HCEC 1CT (cell line): ENCODE data around the gene GREB1L.
"Not testable (repeated sequence)": the region's sequence is repeated elsewhere in the genome, so short reads cannot be mapped to it uniquely, and the experiment has no call there.

ENCODE experiments used
- DNase-seq: peaks from one replicate; pipeline ENCODE4 v3.0.0-alpha.2; 2017

Gene GREB1L

DNA sequence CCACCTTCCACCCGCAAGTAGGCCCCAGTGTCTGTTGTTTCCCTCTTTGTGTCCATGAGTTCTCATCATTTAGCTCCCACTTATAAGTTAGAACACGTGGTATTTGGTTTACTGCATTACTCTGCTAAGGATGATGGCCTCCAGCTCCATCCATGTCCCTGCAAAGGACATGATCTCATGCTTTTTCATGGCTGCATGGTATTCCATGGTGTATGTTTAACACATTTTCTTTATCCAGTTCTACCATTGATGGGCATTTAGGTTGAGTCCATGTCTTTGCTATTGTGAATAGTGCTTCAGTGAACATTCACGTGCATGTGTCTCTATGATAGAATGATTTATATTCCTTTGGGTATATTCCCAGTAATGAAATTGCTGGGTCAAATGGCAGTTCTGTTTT is 69.9 kb downstream of the GREB1L start:
- not testable (repeated sequence) for DNase-seq

GRCh38 chr18:21313576-21313975 is 71.5 kb downstream of the GREB1L start:
- DNase-seq: no peak

DNA sequence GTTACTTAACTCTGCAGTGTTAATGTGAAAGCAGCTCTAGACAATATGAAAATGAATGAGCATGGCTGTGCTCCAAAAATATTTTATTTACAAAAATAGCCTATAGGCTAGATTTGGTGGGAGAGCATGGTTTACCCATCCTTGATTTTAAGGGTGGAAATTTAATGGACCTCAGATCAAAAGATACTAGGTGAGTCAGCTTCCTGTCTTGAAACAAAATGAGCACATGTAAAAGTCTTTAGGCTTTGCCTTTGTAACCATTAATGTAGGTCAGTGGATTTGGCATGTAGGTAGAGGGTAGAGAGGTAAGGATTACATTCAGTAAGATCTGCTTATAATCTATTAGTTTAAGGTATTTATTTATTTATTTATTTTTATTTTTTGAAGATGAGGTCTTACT is 72.7 kb downstream of the GREB1L start:
- DNase-seq: no peak

DNA sequence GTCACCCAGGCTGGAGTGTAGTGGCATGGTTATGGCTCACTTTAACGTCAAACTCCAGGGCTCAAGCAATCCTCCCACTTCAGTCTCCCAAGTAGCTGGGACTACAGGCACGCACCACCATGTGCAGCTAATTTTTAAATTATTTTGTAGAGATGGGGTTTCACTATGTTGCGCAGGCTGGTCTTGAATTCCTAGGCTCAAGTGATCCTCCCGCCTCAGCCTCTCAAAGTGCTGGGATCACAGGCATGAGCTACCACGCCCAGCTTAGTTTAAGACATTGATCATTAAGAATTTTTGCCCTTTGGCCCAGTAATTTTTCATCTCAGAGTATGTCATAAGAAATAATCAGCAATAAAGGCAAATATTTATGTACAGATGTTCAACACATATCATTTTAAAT is 73.1 kb downstream of the GREB1L start:
- DNase-seq: not testable (repeated sequence)

DNA sequence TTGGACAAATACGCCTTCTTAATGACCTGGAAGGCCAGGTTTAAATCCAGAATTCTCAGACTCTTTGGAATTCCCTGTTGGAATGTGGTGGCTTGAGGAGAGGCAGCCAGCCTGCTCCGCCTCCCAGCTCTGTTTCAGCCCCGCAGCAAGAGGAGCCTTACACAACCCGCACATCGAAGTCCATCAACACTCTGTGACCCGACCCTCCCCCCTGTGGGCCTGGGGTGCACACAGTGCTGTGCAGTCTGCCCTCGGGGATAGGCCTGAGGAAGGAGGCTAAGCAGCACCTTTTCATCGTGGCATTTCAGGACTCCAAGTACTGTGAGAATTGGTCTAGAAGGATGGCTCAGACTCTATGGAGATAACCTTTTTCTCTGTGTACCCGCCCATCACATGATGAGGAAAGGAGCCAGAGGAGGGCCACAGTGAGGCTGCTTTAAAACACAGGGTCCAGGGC is 73.7 kb downstream of the GREB1L start:
- no peak for DNase-seq

DNA sequence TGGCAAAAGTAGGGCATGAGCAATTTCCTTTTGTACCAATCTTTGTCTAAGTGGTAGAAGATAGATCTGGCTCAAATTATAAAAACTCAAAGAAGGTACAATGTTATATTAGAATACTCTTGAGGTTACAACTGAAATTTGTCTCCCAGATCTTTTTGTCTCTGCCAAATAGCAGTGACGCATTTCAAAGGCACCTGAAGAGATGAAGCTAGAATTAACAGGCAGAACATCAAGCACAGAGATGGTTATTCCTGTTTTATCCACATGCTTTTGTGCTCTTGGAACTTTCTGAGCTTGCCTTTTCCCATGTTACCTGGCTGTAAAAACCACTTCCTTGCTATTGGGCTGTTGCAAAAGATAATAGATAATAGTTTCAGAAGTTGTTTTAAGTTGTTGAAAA is 74.3 kb downstream of the GREB1L start:
- DNase-seq: no peak

GRCh38 chr18:21321711-21322110 is 79.7 kb downstream of the GREB1L start:
- DNase-seq: no peak

DNA sequence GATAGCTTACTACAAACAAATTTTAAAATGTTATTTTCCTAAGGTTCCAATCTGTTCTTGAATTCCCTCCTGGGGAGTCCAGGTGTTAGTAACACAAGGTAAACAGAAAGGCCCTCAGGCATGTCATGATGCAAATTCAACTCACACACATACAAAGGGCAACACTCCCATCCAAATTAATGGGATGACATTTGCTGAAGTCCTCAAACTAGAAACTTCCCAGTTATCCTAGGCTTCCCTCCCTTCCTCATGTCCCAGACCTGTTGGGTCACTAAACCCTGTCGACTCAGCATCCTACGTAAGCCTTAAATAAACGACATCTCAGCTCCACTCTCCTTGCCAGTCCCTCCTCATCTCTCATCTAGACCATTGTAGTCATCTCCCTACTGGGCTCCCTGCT is 85.1 kb downstream of the GREB1L start:
- no peak for DNase-seq

DNA sequence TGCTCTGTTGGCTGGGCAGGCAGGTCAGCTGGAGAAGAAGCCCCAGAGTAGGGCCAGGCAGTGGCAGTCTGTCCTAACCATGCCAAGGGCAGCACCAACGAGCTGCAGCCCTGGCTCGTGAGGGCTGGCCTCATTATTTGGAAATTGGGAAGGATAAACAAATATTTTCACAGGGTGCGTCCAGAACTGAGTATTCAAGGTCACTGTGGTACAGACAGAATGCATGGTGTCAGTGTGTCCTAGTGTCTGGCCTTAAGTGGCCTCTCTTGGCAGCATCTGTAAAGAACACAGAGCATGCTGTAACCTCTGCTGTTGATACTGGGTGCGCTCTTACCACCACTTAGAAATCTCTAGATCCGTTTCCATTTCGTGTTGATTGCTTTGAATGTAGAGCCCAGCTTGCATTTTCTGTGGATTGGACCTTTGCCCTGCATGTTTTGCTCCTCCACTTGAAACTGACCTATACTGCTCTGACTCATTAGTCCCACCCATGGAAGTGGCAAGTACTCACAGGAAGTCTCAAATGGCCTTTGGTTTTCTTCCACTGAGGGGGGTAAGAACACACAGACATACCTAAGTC is 88.2 kb downstream of the GREB1L start:
- peak; percentile 77 for DNase-seq

DNA sequence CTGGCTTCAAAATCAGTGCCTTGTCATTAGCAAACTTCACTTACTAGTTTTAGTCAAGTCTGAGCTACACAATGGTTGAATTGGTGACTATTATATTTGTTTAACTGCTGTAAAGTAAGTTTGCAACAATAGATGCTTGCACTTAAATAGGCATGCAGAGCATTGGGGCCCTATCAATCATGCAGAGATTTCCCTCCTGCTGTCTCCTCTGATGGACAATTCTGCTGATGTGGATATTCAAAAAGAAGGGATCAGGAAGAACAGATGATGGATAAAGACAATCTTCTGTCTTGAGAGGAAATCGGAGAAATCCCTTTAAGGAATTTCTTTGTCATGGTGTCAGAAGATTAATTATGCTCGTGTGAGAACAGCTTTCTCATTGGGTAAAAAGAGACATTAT is 89.0 kb downstream of the GREB1L start:
- DNase-seq: no peak

GRCh38 chr18:21335927-21336488 is 94.0 kb downstream of the GREB1L start:
- no peak for DNase-seq

- no peak for DNase-seq
Measured at GRCh38 chr18:21336846-21337245, 94.8 kb downstream of the GREB1L start.

- DNase-seq: peak; percentile 13
Measured at GRCh38 chr18:21341141-21341540, 99.1 kb downstream of the GREB1L start.

DNA sequence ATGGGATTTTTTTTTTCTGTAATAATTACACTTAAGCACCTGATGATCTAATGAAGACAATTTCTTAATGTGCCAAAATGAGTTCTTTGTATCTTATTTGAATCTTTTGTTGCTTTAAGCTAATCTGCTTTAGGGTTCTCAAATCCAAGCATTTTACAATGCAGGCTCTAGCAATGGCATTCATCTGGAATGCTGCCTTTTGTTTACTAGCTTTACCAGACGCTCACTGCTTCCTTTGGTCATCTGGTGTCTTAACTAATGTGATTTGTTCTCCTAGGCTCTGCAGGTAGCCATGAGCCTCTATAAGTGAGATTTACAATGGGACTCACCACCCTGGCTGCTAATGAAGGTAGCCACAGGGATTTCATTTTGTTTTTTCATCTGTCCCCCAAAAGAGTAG is 100.3 kb downstream of the GREB1L start:
- no peak for DNase-seq

DNA sequence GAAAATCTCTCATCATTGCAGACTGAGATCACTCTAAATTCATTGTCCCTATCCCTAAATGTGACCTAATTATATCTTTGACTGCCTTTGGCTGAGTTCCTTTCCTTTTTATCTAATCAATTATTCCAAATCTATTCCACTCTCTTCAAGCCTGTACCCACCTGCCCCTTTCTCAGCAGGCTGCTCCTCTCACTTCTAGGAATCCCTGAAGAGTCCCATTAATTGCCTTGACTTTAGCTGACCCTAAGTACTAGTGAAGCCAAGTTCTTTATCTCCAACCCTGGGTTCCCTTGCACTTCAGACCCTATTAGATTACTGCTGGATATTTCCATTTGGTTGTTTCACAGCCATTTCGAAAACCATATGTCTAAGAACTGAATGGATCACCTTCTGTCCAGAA is 102.8 kb downstream of the GREB1L start:
- DNase-seq: no peak

- no peak for DNase-seq
Measured at GRCh38 chr18:21345840-21346239, 103.8 kb downstream of the GREB1L start.

- DNase-seq: peak; percentile 15
Measured at GRCh38 chr18:21359746-21360145, 117.7 kb downstream of the GREB1L start.

- DNase-seq: peak; percentile 8
Measured at GRCh38 chr18:21361307-21361880, 119.4 kb downstream of the GREB1L start.

DNA sequence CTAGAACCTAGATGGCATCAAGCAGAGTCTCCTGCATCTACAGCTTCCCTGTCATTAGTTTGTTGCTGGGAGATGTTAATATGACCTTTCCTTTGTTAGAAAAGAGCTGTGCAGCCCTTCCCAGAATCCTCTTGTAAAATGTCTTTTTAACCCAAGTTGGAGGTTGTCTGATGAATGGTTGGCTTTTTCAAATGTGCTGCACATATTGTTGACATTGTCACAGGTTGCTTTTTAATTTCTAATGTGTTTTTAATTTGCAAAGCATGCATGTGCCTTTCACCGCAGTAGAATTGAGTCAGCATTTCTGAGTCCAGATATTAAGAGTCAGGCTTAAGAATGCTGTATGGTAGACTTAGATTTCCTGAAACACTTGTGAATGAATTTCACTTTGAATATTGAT is 120.8 kb downstream of the GREB1L start:
- no peak for DNase-seq

DNA sequence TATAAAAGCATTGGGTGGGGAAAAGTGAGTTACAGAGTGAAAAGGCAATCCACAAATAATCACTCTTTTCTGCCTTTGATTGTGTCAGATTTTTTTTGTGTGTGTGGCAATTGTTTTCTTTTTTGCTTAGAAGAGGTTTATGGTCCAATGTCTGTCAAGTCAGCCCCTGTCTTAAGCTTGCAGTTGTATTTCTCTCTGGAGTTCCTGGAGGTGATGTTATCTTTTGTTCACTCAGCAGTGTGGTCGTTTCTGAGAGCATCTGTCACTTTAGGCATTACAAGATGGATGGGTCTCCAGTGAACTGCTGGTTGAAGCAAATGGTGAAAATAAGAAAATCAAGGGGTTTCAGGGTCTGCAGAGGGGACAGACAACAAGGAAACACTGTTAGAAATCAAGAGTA is 121.3 kb downstream of the GREB1L start:
- no peak for DNase-seq

DNA sequence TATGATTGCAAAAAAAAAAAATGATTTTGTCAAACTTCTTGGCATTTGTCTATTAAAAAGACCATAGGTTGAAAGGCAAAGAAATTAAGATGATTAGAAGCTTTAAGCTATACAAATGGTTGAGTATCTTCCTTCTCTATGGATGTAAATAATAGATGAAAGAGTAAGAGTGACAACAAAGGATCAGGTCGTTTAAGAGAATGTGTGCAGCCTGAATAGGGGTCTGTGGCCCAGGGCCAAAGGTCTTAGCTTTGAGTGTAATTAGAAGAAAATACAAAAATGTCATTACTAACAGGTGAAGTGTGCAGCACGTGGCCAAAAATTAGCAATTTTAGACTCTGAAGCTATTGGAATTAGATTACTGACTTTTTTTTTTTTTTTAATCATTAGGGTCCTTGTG is 122.4 kb downstream of the GREB1L start:
- no peak for DNase-seq

DNA sequence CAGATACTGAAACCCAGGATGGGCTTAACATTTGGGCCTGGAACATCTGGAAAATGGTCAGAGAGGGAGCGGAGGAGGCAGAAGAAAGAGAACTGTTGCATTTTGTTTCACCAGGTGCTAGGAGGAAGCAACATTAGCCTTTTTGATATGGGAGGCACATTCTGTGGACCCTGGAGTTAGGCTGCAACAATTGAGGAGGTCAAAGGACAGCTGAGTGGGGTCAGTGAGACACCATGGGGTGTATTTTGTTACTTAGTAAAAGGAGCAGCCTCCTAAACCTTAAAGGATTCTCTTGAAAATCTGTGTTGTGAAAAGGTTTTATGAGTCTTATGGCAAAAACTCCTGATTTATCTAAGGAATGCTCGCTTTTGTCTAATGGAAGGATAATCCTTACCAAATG is 124.9 kb downstream of the GREB1L start:
- no peak for DNase-seq

DNA sequence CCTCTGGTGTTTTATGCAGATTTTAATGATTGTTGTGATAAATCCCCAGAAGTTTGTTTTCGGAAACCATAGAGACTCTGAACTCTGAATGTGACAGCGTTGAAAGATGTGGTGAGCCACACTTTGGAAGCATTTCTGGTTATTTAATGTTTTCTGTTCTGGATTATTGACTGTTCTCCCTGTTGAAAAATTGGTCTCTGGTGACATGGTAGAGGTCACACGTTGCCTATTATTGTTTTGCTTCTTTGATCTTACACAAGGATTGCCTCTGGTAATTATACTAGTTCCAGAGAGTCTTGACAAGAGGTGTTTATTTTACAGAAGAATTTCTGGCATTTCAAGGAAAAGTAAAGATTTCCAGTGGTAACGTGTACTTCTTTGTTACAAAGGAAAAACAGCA is 127.1 kb downstream of the GREB1L start:
- no peak for DNase-seq

DNA sequence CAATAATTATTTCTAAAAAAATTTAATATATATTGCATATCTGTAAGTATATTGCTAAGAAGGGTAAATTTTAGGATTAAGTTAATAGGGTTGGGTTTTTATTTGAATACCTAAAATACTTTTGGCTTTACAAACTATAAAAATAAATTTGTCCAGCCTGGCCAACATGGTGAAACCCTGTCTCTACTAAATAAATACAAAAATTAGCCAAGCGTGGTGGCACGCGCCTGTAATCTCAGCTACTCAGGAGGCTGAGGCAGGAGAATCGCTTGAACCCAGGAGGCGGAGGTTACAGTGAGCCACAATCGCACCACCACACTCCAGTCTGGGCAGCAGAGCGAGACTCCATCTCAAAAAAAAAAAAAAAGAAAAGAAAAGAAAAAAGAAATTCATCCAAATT is 127.6 kb downstream of the GREB1L start:
- DNase-seq: not testable (repeated sequence)

- DNase-seq: no peak
Measured at GRCh38 chr18:21383031-21383430, 141.0 kb downstream of the GREB1L start.
